ENCODE results near the gene RRH.

DNA sequence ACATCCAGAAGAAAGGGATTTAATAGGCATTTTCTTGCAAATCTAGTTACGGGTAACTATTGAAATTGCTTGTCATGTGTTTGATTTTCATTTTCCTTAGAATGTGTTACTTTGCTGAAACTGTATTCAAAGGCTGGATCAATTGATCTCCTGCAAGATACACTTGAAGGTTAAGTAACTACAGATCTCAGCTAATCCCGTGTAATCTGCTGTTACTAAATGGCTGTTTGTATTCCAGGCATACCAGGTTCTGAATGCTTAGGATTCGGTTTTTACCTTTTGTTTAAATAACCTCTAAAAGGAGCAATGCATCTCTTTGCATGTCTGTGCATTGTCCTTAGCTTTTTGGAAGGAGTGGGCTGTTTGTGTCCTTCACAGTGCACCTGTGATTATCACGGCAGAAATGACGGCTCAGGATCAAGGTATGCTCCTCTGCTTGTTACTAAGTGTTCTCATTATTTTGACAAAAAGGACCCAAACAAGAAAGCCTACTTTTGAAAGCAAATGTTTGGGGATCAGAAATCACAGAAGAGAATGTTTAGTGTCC is 20.2 kb downstream of the RRH start, which contains the start of gene LRIT3:
- no peak for TF ChIP-seq EZH2phosphoT487 (IDR thresholded peaks at IDR 0.05; ENCODE audit: borderline replicate concordance, low read length)
- TF ChIP-seq, protein P1, sequence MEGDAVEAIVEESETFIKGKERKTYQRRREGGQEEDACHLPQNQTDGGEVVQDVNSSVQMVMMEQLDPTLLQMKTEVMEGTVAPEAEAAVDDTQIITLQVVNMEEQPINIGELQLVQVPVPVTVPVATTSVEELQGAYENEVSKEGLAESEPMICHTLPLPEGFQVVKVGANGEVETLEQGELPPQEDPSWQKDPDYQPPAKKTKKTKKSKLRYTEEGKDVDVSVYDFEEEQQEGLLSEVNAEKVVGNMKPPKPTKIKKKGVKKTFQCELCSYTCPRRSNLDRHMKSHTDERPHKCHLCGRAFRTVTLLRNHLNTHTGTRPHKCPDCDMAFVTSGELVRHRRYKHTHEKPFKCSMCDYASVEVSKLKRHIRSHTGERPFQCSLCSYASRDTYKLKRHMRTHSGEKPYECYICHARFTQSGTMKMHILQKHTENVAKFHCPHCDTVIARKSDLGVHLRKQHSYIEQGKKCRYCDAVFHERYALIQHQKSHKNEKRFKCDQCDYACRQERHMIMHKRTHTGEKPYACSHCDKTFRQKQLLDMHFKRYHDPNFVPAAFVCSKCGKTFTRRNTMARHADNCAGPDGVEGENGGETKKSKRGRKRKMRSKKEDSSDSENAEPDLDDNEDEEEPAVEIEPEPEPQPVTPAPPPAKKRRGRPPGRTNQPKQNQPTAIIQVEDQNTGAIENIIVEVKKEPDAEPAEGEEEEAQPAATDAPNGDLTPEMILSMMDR (IDR thresholded peaks at IDR 0.05; ENCODE audit: low read depth, low read length, poor library complexity, severe bottlenecking), result no peak
